GM19238 (cell line): ENCODE data around the gene CDC14A.
"Not testable (repeated sequence)": the region's sequence is repeated elsewhere in the genome, so short reads cannot be mapped to it uniquely, and the experiment has no call there.

Source experiments
- DNase-seq: peaks from one replicate; pipeline ENCODE4 v3.0.0; 2011; ENCODE audit warnings: low spot score; ENCODE audit not compliant: insufficient read length

CDC14A gene, protein sequence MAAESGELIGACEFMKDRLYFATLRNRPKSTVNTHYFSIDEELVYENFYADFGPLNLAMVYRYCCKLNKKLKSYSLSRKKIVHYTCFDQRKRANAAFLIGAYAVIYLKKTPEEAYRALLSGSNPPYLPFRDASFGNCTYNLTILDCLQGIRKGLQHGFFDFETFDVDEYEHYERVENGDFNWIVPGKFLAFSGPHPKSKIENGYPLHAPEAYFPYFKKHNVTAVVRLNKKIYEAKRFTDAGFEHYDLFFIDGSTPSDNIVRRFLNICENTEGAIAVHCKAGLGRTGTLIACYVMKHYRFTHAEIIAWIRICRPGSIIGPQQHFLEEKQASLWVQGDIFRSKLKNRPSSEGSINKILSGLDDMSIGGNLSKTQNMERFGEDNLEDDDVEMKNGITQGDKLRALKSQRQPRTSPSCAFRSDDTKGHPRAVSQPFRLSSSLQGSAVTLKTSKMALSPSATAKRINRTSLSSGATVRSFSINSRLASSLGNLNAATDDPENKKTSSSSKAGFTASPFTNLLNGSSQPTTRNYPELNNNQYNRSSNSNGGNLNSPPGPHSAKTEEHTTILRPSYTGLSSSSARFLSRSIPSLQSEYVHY

DNA sequence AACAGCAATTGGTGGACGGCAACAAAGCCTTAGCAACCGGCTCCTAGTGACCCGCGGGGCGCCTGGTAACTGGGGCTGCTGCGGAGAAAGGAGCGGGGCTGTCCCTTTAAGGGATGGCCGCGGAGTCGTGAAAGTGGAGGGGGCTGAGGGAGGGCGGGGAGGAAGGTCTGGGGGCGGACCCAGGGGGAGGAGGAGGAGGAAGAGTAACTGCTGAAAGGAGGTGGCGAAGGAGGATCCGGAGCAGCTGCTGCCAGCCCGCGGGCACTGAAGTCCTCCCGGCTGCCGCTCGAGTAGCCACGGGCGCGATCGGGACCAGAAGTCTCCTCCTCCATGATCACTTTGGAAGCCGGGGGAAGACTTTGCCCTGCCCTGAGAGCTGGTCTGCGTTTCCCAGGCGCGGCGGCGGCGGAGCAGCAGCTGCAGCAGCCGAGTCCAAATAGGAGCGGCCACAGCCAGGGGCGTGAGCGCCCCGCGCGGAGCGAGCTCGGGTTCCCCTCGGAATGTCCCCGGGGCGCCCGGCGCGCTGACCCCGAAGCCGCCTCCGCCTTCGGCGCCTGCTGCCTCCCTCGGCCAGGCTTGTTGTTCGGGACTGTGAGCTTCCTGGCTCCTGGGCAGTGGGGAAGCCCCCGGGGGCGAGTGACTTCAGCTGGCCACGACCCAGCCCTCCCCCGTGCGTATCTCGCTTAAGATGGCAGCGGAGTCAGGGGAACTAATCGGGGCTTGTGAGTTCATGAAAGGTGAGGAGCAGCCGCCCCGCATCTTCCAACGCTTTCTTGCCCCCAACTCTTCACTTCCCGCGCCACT is at the start of gene CDC14A:
CDC14A (plus strand) TSS at position 240 of the 804 bp plus-strand sequence; CDS start at position 689, 449 bp downstream.
- DNase-seq, result peak; percentile 75

DNA sequence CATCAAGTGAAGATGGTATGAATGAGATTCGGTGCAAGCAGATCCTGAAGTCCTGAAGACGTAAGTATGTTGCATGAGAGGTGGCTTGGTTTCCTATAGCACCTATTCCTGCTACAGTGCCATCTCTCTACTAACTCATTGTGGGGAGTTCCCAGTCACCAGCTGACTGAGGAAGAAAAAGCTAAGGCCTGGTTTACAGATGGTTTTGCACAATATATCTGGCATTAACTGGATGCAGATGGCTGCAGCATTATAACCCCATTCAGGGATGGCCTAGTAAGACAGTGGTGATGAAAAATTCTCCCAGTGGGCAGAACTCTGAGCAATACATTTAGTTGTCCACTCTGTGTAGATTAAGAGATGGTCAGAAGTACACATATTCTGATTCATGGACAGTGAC is 49.6 kb upstream of the CDC14A start:
- DNase-seq, result no peak

DNA sequence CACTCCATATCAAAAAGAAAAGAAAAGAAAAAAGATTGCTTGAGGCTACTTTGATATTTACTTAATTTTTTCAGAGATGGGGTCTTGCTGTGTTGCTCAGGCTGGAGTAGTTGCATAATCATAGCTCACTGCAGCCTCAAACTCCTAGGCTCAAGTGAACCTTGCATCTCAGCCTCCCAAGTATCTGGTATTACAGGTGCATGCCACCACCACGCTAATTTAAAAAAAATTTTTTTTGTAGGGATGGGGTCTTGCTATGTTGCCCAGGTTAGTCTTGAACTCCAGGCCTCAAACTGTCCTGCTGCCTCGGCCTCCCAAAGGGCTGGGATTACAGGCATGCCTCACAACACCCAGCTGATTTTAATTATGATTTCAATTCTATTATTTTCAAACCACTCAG is 48.1 kb upstream of the CDC14A start:
- no peak for DNase-seq

DNA sequence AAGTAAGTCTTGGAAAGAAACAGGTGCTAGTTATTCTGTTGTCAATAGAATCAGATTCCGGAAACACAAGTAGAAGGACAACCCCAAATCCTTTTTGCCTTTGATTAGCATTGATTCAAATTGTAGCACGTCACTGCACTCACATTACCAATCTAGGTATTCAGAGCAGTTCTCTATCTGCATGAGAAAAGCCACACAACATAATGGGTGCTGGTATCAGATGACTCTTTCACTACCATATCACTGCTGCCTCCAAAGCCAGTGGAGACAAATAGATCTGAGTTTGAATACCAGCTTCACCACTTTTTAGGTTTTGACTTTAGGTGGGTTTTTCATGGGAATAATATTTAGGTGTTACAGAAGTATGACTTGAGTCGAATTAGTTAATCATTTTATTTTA is 47.4 kb upstream of the CDC14A start:
- no peak for DNase-seq

DNA sequence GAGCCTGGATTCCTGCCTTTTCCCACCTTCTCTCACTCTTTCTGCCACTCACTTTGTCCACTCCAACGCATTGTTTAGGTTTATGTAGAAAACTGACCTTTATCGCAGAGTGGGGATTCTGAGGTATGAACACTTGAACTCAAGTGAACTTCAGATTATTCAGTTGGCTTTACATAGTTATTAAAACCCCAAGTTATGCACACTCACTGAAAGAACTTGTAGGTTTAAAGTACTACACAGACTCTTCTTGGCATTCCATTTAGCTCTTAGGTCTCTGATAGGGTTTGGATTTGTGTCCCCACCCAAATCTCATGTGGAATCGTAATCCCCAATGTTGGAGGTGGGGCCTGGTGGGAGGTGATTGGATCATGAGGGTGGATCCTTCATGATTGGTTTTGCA is 46.4 kb upstream of the CDC14A start:
- DNase-seq, result no peak

DNA sequence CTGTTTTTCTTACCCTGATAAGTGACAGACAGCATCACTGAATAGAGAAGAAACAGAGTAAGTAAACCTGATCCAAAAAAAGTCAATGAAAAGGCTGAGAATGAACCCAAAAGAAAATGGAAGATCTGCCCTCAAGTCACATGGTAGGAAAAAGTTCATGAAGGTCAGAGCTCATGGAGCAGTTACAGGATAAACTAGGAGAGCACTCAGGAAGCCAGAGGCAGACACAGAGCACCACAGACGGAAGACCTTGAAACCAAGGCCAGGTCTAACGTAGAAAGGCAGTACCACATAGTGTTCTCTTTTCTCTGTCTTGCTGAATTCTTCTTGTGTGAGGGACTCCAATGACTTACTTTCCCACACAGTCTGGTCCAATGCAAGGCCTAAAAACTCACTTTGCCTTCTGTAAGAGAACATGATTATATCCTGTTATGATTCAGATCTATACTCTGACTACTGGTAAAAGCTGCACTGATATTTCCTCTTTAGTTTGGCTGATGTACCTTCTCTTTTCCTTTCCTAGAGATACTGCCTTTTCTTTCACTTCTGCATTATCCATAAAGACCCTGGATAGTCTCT is 45.5 kb upstream of the CDC14A start:
- DNase-seq, result no peak

DNA sequence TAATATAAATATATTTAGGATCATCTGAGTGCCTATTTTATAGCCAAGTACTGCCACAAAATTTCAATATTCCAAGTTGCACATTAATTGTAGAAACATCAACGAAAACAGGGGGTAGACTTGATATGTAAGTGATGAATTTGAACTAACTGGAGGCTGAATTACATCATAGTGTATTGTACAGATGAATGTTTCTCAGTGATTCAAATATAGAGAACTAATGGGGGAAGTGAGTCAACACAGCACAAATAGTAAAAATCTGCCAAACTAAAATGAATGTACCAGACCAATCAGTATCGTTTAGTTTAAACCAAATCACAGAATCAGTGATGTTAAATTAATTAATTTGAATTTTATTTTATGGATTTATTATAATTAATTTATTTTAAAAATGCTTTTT is 43.5 kb upstream of the CDC14A start:
- no peak for DNase-seq

DNA sequence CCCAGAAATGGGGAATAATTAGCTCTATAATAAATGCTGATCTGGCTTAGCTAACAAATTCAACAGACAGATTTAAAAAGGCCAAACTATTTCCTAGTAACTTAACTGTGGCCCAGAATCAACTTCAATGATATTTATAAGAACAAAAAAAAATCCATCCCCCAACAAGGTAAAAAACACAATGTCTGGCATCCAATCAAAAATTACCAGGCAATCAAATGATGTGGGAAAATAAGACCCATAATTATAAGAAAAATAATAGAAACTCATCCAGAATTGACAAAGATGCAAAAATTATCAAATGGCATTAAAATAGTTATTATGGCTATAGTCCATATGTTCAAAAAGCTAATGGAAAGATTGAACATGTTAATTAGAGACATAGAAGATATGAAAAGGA is 42.4 kb upstream of the CDC14A start:
- no peak for DNase-seq

DNA sequence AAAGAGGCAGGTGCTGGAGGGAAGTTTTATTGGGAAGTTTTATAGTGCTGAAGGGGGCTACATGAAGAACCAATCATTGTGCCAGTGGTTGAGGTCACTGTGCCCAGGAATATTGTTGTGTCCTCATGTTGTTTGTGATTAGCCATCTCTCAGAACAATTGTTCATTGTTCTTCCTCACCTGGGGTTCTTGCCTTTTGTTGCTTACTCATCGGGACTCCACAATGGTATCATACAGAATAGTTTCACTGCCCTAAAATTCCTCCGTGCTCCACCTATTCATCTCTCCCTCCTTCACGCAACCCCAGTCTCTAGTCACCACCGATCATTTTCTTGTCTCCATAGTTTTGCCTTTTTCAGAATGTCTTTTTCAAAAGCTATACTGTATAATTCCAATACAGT is 38.9 kb upstream of the CDC14A start:
- no peak for DNase-seq

DNA sequence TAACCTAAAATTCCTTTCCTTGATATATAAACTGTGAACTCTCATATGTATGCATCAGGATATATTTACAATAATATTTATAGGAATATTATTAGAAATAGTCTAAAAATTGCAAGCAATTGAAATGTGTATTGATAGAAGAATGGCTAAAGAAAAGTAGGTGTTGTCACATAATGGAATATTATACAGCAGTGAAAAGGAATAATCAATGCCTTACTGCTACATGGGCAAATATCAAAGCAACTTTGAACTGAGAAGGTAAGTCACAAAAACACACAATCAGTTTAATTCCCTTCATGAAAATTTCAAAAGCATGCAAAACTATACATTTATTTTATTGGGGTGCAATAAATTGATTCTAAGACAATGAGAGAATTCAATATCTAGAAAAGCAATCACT is 35.7 kb upstream of the CDC14A start:
- DNase-seq, result no peak

DNA sequence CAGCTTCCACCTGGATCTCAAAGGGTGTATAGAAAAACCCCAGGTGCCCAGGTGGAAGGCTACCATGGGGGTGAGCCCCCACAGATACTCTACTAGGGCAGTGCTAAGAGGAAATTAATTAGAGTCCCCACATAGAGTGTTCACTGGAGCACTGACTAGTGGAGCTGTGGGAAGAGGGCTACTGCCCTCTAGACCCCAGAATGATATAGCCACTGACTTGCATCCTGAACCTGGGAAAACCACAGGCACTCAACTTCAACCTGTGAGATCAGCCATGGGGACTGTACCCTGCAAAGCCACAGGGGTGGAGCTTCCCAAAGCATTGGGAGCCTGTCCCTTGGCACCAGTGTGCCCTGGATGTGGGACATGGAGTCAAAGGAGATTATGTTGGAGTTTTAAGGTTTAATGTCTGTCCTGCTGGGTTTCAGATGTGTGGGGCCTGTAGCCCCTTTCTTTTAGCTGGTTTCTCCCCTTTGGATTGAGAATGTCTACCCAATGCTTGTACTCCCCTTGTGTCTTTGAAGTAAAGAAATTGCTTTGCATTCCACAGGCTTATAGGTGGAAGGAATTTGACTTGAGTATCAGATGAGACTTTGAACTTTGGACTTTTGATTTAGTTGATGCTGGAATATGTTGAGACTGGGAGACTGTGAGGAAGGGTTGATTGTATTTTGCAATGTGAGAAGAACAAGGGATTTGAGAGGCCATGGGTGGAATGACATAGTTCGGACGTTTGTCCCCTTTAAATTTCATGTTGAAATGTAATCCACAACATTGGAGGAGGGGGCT is 31.8 kb upstream of the CDC14A start:
- DNase-seq, result no peak

DNA sequence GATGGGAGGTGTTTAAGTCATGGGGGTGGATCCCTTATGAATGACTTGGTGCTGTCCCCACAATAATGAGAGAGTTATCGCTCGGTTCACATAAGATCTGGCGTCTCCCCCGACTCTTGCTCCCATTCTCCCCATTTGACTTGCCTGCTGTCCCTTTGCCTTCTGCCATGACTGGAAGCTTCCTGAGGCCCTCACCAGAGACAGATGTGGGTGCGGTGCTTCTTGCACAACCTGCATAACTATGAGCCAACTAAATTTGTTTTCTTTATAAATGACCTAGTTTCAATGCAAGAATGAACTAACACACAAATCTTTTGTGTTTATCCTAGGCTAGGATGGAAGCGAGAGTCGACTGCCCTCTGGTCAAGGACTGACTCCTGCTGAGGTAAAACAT is 31.2 kb upstream of the CDC14A start:
- no peak for DNase-seq

DNA sequence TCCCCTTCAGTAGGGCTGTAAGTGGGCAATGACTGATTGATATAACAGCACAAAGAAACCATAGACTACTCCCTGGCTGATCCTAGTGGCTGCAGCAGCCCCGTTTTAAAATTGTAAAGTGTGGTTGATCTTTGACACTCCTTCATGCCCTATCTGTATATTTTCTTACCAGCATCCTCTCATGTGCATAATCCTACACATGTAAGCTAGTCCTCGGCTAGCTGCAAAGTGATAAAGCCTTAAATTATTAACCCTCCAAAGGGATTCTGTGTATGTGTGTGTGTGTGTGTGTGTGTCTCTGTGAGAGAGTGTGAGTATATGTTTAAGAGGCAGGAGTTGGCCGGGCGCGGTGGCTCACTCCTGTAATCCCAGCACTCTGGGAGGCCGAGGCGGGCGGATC is 30.8 kb upstream of the CDC14A start:
- DNase-seq, result no peak

DNA sequence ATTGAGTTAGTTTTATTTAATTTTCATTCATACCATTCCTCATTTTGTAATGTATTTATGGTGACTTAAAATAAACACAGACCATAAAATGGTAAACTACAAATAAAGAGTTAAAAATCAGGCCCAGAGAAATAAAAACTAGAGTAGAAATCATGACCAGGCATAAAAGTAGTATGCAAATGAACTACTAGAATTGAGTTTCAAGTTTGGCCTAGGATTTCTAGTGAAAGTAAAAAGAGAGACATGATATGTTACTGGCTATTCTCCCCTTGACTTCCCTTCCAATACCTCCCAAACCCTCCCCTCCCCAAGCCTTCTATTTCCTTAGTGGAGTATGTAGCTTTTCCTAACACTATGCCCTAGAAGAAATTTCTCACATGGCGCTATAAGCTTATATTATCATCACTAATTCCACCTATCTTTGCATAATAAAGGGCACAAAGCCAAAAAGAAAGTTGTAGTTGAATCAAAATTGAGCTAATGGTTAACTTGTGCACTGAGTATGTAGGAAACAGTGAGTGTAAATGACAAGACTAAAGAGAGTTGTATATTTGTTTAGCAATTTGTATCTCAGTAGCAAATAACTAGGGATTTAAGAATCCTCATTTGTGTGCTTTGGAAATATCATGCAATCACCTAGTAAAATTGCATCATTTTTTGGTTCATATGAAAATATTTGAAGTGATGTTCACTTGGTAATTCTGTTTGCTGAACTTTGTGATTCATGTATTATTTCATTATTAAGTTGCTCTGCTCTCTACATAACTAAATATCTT is 29.7 kb upstream of the CDC14A start:
- DNase-seq, result peak; percentile 6

DNA sequence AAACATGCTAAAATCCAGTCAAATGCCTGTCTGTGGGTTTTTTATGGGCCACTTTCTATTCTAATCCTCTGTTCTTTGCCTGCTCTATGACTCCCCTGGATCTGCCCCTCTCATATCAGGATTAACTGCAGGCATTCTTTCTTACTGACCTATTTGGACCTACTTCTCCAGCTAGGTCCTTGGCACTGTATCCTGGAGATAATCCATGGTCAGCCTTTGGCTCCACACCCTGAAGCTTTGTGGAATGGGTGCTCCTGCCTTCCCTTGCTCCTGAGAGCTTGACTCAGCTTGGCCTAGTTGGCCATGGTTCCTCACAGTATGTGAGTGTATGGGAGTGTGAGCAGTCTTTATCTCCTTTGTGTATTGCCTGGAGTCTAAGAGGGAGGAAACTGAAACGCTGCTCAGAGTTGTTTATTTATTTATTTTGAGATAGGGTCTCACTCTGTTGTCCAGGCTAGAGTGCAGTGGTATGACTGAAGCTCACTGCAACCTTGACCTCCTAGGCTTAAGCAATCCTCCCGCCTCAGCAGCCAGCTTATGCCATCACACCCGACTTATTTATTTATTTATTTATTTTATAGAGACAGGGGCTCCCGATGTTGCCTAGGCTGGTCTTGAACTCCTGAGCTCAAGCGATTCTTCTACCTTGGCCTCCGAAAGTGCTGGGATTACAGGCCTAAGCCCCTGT is 28.7 kb upstream of the CDC14A start:
- no peak for DNase-seq

DNA sequence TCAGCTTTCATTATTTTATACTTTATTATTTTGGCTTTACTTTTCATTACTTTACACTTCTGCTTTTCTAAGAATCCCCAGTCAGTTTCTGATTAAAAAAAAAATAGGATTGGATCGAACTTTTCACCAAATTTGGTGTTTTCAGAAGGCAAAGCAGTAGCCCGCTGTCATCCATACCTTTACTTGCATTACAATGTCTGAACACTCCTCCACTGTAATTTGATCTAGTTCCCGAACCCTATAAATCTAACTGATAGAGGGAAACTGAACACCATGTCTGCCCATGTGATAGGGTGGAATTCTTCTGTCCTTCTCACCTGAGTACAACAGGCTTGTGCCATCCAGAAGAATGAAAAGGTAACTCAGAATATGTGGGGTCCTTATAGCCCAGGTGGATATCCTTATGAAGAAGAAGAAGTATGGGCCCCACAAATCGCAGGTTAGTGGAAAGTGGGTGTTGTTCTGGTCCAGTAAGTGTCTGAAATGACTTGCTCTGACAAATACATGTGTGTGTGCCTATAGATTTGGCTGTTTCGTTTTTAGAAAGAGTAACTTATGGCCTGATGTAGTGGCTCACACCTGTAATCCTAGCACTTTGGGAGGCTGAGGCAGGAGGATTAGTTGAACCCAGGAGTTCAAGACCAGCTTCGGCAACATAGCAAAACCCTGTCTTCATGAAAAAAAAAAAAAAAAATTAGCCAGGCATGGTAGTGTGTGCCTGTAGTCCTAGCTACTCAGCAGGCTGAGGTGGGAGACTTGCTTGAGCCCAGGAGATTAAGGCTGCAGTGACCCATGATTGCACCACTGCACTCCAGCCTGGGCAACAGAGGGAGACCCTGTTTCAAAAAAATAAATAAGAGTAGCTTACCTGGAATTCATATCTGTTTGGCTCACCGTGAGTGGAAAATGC is 26.6 kb upstream of the CDC14A start:
- no peak for DNase-seq

DNA sequence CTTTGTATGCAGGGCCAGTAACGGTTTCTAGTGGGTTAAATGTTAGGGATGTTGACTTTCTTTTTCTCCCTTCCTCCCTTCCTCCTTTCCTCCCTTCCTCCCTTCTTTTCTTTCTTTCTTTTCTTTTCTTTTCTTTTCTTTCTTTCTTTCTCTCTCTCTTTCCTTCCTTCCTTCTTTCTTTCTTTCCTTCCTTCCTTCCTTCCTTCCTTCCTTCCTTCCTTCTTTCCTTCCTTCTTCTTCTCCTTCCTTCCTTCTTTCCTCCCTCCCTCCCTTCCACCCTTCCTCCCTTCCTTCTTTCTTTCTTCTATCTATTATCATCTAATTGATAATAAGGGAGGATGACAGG is 26.0 kb upstream of the CDC14A start:
- DNase-seq, result not testable (repeated sequence)

DNA sequence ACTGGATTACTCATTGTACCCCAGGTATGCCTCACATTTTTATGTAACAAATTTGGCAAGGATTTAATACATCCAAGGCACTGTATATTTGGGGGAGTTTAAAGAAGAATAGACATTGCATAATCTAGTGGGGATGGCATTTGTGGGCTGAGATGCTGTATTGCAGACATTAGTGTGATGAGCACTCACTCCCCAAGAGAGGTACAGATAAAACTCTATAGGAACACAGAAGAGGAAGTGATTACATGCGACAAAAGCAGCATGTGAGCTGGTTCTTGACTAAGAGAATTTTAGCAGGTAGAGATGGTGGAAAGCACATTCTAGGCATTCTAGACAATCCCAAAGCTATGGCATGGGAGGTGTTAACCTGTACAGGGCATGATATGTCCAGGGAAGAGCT is 24.2 kb upstream of the CDC14A start:
- DNase-seq, result no peak

DNA sequence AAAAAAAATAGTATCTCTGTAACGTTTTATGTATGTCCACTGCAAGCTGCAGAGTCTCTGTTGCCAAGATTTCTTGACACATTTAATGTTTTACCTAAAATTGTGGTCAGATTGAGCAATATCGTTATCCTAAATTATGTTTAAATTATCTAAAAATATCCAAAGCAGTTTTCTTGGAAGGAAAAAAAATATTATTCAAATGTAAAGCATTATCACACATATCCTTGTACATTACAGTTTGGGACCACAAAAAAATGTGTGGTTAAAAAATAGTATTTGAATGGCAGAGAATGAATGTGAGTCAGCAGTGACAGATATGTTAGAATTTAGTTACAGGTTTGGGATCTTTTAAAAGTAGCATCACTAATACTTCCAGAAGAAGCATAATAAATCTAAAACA is 21.2 kb upstream of the CDC14A start:
- not testable (repeated sequence) for DNase-seq
